Activated T-cell treated with anti-CD3 and anti-CD28 coated beads, Interleukin-2, amount 50 U/mL, for 72 hours (primary cell): Measurements from ENCODE around the gene RPL18. TPM values are rescaled to one million over a fixed set of nuclear protein-coding genes. Genes with fewer than 3 reads are reported as not detected.
"Not testable (repeated sequence)": the region's sequence is repeated elsewhere in the genome, so short reads cannot be mapped to it uniquely, and the experiment has no call there.

Source experiments
- ATAC-seq, 2 donors: fragments of 150-1000 bp; cut with Tn5 transposase; replicated peaks in 1 of 2; 2 replicates each; pipeline ENCODE4 v1.10.0; 2021; ENCODE audit warnings: moderate library complexity in 2 of 2, mild to moderate bottlenecking in 1 of 2
- DNase-seq, 2 donors: peaks; one replicate each; pipeline ENCODE4 v3.0.0; 2021 to 2022; ENCODE audit warnings: mixed read lengths in 1 of 2
- H3K27ac Mint-ChIP-seq: one replicate; pipeline ENCODE4 v1.8.0; 2022; ENCODE audit warnings: mild to moderate bottlenecking, moderate library complexity, mixed read lengths
- H3K27me3 Mint-ChIP-seq: one replicate; pipeline ENCODE4 v1.8.0; 2022; ENCODE audit warnings: low read depth, mixed read lengths
- H3K36me3 Mint-ChIP-seq, 2 donors: one replicate each; pipeline ENCODE4 v1.8.0; 2022; ENCODE audit warnings: mixed read lengths in 2 of 2, mild to moderate bottlenecking in 1 of 2; ENCODE audit not compliant: insufficient read depth in 2 of 2
- H3K4me1 Mint-ChIP-seq: one replicate; pipeline ENCODE4 v1.8.0; 2022; ENCODE audit warnings: low read depth, mixed read lengths
- H3K4me3 Mint-ChIP-seq, 2 donors: one replicate each; pipeline ENCODE4 v1.8.0; 2022; ENCODE audit warnings: mild to moderate bottlenecking in 2 of 2, mixed read lengths in 2 of 2, moderate library complexity in 2 of 2
- H3K9me3 Mint-ChIP-seq, 2 donors: one replicate each; pipeline ENCODE4 v1.8.0; 2022; ENCODE audit warnings: mixed read lengths in 2 of 2
- total RNA-seq, 2 donors: library from RNA; stranded (reverse); gene quantifications; one replicate each; pipeline ENCODE4 v1.2.3, GENCODE V29; 2022

RPL18 gene
- total RNA-seq, 2 donors from 2014 or later: 1,953 to 2,080 TPM

DNA sequence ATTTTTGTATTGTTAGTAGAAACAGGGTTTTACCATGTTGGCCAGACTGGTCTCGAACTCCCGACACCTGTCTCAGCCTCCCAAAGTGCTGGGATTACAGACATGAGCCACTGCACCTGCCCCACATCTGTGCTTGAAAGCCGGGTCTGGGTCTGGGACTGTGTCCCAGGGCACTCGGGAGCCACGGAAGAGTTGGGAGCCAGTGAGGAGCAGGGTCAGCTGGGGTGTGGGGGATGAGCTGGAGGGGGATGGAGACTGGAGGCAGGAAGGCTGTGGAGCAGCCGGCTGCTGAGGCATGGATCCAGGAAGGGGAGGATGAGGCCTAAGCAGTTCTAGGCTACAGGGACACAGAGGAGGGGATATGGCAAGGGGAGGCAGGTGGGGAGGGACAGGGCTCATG, 23.1 kb downstream of the RPL18 start:
- Mint-ChIP-seq H3K9me3 (no peaks in the 10 kb centered on the region), H3K36me3 (no peaks in the 10 kb centered on the region), H3K4me1 (peaks cover 6% of the 10 kb centered on the region), H3K27me3 (no peaks in the 10 kb centered on the region), H3K27ac (no peak overlapping the region), H3K4me3 (peak overlapping the region; percentile 54 to 67)
- ATAC-seq (no peak), DNase-seq (no peak)

GRCh38 chr19:48595171-48595570, 23.8 kb downstream of the RPL18 start:
- Mint-ChIP-seq H3K27me3 (no peaks in the 10 kb centered on the region), H3K27ac (no peak overlapping the region), H3K4me3 (peak overlapping the region; percentile 29 to 62), H3K36me3 (no peaks in the 10 kb centered on the region), H3K9me3 (no peaks in the 10 kb centered on the region), H3K4me1 (peaks cover 6% of the 10 kb centered on the region)
- ATAC-seq: no peak
- no peak for DNase-seq

DNA sequence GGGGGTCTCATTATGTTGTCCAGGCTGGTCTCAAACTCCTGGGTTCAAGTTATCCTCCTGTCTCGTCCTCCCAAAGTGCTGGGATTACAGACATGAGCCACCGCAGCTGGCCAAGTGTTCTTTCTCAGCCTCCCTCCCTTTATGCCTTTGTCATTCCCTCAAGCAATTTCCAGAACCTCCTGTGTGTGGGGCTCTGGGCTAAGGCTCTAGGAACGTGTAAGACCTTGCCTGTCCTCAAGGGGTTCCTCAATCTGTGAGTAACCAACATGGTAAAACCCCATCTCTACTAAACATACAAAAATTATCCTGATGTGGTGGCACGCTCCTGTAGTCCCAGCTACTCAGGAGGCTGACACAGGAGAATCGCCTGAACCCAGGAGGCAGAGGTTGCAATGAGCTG, 28.0 kb downstream of the RPL18 start:
- no peaks in the 10 kb centered on the region for H3K9me3 Mint-ChIP-seq
- no peak overlapping the region for H3K4me3 Mint-ChIP-seq
- no peak for ATAC-seq
- H3K27me3 Mint-ChIP-seq: no peaks in the 10 kb centered on the region
- H3K27ac Mint-ChIP-seq: peak overlapping the region; percentile 6
- peaks cover 23% of the 10 kb centered on the region for H3K4me1 Mint-ChIP-seq
- no peak for DNase-seq
- H3K36me3 Mint-ChIP-seq: no peaks in the 10 kb centered on the region

- ATAC-seq (peak; percentile 87), DNase-seq (peak; percentile 91 to 92)
- H3K9me3 Mint-ChIP-seq: no peaks in the 10 kb centered on the region
- no peaks in the 10 kb centered on the region for H3K27me3 Mint-ChIP-seq
- H3K36me3 Mint-ChIP-seq: peaks cover 0 to 2% of the 10 kb centered on the region in 2 donors
- H3K27ac Mint-ChIP-seq: no peak overlapping the region
- peak overlapping the region; percentile 50 to 77 for H3K4me3 Mint-ChIP-seq
- H3K4me1 Mint-ChIP-seq: peaks cover 28% of the 10 kb centered on the region
Measured at GRCh38 chr19:48588670-48589401, 30.1 kb downstream of the RPL18 start.

DNA sequence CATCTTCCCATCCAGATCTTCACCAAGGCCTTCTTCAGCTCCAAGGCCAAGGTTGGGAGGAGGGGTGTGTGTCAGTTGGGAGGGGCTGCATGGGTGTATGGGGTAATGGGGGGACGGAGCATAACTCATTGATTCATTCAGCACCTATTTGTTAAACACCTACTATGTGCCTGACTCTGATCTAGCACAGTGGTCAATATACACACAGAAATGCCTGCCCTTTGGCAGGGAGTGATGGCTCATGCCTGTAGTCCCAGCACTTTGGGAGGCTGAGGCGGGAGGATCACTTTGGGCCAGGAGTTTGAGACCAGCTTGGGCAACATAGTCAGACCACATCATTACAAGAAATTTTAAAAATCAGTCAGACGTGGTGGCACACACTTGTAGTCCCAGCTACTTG, 31.6 kb downstream of the RPL18 start:
- Mint-ChIP-seq H3K27ac (no peak overlapping the region), H3K4me1 (peaks cover 29% of the 10 kb centered on the region), H3K36me3 (peaks cover 0 to 2% of the 10 kb centered on the region in 2 donors), H3K4me3 (no peak overlapping the region), H3K27me3 (no peaks in the 10 kb centered on the region), H3K9me3 (no peaks in the 10 kb centered on the region)
- DNase-seq (no peak), ATAC-seq (no peak)

DNA sequence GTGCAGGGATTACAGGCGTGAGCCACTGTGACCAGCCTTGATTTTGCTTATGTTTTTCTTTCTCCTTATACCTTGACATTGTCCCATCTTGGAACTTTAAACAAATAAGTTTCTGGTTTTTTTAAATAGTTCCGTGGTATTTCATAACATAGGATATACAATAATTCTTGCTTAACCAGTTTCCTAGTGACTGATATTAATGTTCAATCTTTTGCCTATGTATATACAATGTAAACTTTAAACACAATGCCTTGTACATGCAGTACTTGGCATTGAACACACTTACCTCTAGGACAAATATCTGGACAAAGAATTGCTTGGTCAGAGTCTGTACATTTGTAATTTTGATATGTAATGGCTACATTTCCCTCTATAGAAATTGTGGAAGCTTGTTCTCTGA, 36.8 kb downstream of the RPL18 start:
- H3K36me3 Mint-ChIP-seq: peaks cover 0 to 2% of the 10 kb centered on the region in 2 donors
- DNase-seq: no peak

GRCh38 chr19:48578891-48579290, 40.1 kb downstream of the RPL18 start:
- no peaks in the 10 kb centered on the region for H3K27me3 Mint-ChIP-seq
- ATAC-seq: no peak
- H3K27ac Mint-ChIP-seq: no peak overlapping the region
- H3K36me3 Mint-ChIP-seq: no peaks in the 10 kb centered on the region
- no peak overlapping the region for H3K4me3 Mint-ChIP-seq
- no peaks in the 10 kb centered on the region for H3K9me3 Mint-ChIP-seq
- no peak for DNase-seq
- peaks cover 2% of the 10 kb centered on the region for H3K4me1 Mint-ChIP-seq

More for the DNA sequence above, 36.8 kb downstream of the RPL18 start:
- H3K4me1 Mint-ChIP-seq: peaks cover 6% of the 10 kb centered on the region
- H3K27me3 Mint-ChIP-seq: no peaks in the 10 kb centered on the region
- no peaks in the 10 kb centered on the region for H3K9me3 Mint-ChIP-seq
- H3K27ac Mint-ChIP-seq: no peak overlapping the region
- no peak for ATAC-seq
- H3K4me3 Mint-ChIP-seq: no peak overlapping the region

GRCh38 chr19:48577908-48578307, 41.1 kb downstream of the RPL18 start:
- not testable (repeated sequence) for H3K4me1 Mint-ChIP-seq, ATAC-seq, H3K4me3 Mint-ChIP-seq, H3K36me3 Mint-ChIP-seq, H3K27me3 Mint-ChIP-seq, H3K9me3 Mint-ChIP-seq, H3K27ac Mint-ChIP-seq, DNase-seq

- DNase-seq (no peak), ATAC-seq (no peak)
- Mint-ChIP-seq H3K9me3 (no peaks in the 10 kb centered on the region), H3K36me3 (no peaks in the 10 kb centered on the region), H3K27ac (no peak overlapping the region), H3K4me3 (no peak overlapping the region), H3K27me3 (no peaks in the 10 kb centered on the region), H3K4me1 (no peaks in the 10 kb centered on the region)
Measured at GRCh38 chr19:48575931-48576622, 42.9 kb downstream of the RPL18 start.

GRCh38 chr19:48573163-48573505, 45.8 kb downstream of the RPL18 start:
- H3K9me3 Mint-ChIP-seq: no peaks in the 10 kb centered on the region
- H3K36me3 Mint-ChIP-seq: no peaks in the 10 kb centered on the region
- no peak for ATAC-seq
- no peaks in the 10 kb centered on the region for H3K27me3 Mint-ChIP-seq
- no peaks in the 10 kb centered on the region for H3K4me1 Mint-ChIP-seq
- no peak for DNase-seq
- H3K27ac Mint-ChIP-seq: no peak overlapping the region
- H3K4me3 Mint-ChIP-seq: no peak overlapping the region

DNA sequence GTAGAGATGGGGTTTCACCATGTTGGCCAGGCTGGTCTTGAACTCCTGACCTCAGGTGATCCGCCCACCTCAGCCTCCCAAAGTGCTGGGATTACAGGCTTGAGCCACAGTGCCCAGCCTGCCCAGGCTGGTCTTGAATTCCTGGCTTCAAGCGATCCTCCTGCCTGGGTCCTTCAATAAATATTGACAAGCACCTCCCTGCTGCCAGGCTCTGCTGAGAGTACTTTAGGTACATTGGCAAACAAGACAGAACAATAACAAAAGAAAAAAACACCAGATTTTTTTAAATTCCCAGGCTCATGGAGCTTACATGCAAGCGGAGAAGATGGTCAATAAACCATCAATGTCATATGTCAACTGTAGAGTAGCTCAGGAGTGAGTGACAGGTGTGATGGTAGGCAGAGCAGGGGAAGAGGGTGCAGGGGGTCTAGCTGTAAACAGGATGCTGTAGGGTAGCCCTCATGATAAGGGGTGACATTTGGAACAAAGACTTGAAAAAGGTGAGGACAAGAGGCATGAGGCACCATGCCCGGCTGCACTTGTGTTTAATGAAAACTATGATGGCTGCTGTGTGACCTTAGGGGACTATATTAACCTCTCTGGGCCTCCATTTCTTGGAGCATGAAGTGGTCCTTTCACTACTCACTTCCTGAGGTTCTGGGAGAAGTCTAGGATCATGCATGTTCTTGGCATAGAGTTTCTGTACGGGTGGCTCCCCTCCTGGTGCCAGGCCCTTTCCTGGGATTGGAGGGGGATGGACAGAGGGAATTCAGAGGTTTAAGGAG, 47.4 kb downstream of the RPL18 start:
- no peak overlapping the region for H3K27ac Mint-ChIP-seq
- H3K9me3 Mint-ChIP-seq: no peaks in the 10 kb centered on the region
- DNase-seq: no peak
- H3K4me3 Mint-ChIP-seq: no peak overlapping the region
- no peaks in the 10 kb centered on the region for H3K36me3 Mint-ChIP-seq
- no peak for ATAC-seq
- no peaks in the 10 kb centered on the region for H3K4me1 Mint-ChIP-seq
- H3K27me3 Mint-ChIP-seq: peaks cover 12% of the 10 kb centered on the region

GRCh38 chr19:48569814-48570213, 49.2 kb downstream of the RPL18 start:
- no peaks in the 10 kb centered on the region for H3K4me1 Mint-ChIP-seq
- H3K36me3 Mint-ChIP-seq: no peaks in the 10 kb centered on the region
- H3K27me3 Mint-ChIP-seq: peaks cover 12% of the 10 kb centered on the region
- H3K9me3 Mint-ChIP-seq: no peaks in the 10 kb centered on the region
- no peak for ATAC-seq
- no peak overlapping the region for H3K27ac Mint-ChIP-seq
- H3K4me3 Mint-ChIP-seq: no peak overlapping the region
- no peak for DNase-seq

- H3K27ac Mint-ChIP-seq: no peak overlapping the region
- no peaks in the 10 kb centered on the region for H3K9me3 Mint-ChIP-seq
- ATAC-seq (no peak), DNase-seq (no peak)
- H3K4me3 Mint-ChIP-seq: no peak overlapping the region
- H3K27me3 Mint-ChIP-seq: peaks cover 12% of the 10 kb centered on the region
- no peaks in the 10 kb centered on the region for H3K36me3 Mint-ChIP-seq
- no peaks in the 10 kb centered on the region for H3K4me1 Mint-ChIP-seq
Measured at GRCh38 chr19:48568345-48568886, 50.6 kb downstream of the RPL18 start.
